HG02642 (cell line): Measurements from ENCODE around the gene DPH5.
"Not testable (repeated sequence)": the region's sequence is repeated elsewhere in the genome, so short reads cannot be mapped to it uniquely, and the experiment has no call there.

Source experiments
- ATAC-seq: cut with Tn5 transposase; IDR thresholded peaks from one replicate; pipeline ENCODE4 v1.9.1; 2021; ENCODE audit warnings: mild to moderate bottlenecking; ENCODE audit not compliant: unreplicated experiment, poor library complexity

The DPH5 gene, protein sequence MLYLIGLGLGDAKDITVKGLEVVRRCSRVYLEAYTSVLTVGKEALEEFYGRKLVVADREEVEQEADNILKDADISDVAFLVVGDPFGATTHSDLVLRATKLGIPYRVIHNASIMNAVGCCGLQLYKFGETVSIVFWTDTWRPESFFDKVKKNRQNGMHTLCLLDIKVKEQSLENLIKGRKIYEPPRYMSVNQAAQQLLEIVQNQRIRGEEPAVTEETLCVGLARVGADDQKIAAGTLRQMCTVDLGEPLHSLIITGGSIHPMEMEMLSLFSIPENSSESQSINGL

DNA sequence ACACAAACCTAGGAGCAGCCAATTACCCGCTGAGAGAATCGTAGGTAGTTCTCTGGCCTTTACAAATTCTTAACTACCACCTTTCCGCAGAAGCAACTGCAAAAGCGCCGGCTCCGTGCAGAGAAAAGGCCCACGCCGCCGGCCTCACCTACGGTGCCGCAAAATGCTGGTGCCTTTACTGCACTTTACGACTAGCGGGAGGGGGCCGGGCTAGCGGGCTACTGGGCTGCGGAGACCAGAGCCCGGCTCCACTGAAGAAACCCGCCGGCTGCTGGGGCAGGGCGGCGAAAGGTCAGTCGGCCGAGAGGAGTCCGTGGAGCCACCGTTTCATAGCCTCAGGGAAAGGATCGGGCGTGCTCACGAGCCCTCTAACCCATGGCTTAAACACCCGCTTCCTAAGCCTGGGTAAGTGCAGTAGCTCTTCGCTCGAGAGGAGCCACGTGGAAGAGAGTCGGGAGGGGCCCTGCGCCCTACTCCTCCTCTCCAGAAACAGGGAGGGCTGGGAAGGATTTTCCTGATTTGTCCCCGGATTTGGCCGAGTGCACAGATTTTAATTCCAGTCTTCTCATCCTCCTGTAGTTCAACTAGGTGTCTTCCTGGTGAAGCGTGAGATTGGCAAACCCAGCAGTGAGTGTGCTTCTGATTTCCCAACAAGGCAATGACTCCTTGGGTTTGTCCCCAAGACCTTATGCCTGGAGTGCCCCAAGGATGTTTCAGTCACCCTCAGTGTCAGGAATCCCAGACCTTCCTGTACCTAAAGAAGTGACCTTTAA lies at the start of gene DPH5:
Gene DPH5 (minus strand): TSS at position 128 of the 773 bp plus-strand sequence. CDS start 341 bp downstream, outside the sequence.
- peak; percentile 89 for ATAC-seq

DNA sequence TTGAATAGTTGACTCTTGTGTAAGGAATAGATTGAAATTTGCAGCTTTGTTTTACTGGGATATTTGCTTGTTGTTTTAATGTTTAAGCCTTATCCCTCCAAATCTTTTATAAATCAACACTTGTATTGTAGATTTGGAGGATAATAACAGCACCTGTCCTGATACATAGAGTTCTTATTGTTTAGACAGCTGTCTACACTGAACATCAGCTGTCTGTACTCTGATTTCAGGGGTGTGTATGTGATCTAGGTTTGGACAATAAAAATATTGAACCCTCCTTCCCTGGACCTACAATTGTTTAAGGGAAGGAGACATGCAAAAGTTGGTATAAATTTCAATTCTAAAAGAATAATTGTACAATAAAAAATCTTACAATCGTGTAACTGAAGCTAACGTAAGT lies 48.3 kb upstream of the DPH5 start:
- no peak for ATAC-seq

DNA sequence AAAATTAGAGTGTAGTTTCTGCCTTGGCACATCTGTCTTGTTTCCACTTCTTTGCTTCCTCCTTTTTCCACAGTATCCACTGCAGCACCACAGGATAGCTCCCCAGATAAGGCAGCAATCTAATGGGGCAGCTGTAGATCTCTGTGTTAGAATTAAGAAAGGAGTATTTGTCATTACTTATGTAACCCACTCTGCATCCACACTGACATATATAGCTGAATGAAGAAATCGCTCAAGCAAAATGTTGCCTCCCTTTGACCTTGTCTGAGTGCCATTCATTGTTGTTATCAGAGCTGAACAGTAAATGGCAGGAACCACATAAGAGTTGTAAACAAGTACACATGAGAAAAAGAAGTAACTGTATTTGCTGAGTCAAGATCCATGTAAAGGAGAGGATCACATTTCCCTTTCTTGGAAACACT lies 45.9 kb upstream of the DPH5 start:
- no peak for ATAC-seq

DNA sequence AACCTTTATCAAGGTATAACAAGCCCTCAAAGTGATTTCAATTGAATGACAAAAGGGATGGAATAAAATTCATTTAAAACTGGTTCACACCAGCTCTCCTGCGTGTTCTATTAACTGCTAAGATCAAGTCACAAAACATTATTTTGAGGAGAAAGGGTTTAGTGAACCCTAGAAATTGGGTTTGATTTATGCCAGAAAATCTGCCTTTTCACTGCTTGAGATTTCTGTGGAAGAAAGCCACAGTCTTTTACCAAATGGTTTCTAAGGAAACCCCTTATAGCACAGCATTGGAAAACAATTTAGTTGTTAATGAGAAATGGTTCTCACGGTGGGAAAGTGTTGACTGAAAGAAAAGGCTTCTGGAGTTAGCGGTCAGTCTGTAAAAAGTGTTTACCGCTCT lies 43.6 kb upstream of the DPH5 start:
- no peak for ATAC-seq

DNA sequence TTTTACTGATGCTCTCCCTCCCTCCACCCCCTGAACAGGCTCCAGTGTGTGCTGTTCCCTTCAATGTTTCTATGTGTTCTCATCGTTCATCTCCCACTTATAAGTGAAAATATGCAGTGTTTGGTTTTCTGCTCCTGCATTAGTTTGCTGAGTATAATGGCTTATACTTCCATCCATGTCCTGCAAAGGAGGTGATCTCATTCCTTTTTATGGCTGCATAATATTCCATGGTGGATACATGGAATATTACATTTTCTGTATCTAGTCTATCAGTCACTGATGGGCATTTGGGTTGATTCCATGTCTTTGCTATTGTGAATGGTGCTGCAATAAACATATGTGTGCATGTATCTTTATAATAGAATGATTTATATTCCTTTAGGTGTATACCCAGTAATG lies 41.4 kb upstream of the DPH5 start:
- ATAC-seq: not testable (repeated sequence)

DNA sequence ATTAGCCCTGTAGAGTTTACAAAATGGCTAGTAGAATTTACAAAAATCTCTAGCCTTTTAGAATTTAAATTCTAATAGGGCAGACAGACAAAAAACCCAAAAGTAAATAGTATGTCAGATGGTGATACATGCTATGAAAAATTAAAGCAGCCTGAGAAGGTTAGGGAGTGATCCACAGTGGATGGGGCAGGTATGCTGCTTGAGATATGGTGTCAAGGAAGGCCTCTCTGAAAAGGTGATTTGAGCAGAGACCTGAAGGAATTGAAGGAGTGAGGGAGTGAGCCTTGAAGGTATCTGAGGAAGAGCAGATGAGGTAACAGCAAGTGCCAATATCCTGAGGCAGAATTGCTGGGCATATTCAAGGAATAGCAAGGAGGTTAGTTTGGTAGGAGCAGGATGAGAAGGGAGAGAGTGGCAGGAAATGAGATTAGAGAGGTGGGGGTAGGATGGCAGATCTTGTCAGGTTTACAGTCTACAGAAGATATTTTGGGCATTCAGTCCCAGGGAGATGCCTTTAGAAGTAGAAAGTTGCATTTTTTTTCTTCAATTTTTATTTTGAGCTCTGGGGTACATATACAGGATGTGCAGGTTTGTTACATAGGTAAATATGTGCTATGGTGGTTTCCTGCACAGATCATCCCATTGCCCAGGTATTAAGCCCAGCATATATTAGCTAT lies 40.8 kb upstream of the DPH5 start:
- no peak for ATAC-seq

DNA sequence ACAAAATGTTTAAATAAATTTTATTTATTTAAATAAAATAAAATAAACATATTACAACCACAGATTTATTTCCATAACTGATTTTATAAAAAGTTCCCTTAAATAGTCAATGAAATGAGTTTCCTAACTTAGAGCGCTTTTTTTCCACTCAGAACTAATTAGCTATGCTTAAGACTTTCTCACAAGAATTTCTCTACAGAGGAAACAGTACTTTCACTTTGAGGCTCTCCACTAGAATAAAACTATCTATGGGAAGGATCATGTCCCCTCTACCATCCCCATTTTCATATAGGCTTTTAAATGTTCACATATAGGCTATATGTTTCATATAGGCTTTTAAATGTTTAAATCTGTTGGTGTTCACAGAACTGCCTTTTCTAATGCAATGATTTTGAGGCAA lies 40.0 kb upstream of the DPH5 start:
- peak; percentile 55 for ATAC-seq

DNA sequence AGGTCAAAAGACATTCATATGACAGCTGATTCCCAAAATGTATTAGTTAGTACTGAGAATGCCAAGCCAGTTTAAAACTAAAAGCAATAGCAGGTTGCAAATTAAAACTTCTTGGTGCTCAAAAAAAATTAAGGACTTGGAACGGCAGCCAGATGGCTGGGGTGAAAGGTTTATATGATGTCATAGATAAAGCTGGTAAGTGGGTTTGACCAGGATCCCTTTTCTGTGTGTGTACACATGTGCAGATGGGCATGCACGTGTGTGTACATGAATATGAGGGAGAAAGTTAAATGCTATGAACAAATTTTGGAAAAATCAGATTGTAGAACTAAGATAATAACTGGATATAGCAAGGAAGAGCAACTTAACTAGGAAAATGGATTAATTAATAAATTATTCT lies 39.1 kb upstream of the DPH5 start:
- ATAC-seq: no peak

DNA sequence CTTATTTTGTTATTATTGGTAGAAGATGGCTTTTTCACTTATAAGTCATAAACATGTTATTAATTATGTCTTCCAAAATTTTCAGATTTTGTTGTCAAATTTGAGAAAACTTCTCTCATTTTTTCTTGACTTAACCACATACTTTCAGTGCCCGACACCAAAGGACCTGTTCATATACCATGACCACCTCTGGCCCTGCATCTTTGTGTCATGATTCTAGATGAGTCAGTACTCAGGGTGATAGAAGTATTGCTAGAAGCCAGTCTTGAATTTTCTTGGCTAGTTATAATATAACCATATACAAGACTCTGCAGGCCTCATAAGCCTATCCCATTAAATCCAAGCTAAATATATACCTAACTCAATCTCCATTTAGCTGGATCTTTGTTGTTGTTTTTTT lies 35.4 kb upstream of the DPH5 start:
- ATAC-seq: peak; percentile 70

DNA sequence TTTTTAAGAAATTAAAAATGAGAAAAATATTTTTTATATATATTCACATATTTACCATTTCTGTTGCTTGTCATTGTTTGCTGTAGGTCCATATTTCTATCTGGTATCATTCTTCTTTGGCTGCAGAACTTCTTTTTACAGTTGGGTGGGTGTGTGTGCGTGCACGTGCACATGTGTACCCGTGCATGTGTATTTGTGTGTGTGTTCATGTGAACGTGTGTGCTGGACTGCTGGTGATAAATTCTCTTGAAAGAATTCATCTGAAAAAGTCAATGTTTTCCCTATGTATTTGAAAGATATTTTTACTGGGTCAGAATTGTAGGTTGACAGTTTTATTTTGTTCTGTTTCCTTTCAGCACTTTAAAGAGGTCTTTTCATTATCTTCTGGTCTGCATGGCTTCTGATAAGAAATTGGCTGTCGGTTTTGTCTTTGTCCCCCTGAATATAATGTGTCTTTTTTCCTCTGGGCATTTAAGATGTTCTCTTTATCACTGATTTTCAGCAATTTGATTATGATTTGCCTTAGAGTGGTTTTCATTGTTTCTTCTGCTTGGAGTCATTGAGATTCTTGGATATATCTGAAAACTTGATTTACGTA lies 34.5 kb upstream of the DPH5 start:
- ATAC-seq: no peak

DNA sequence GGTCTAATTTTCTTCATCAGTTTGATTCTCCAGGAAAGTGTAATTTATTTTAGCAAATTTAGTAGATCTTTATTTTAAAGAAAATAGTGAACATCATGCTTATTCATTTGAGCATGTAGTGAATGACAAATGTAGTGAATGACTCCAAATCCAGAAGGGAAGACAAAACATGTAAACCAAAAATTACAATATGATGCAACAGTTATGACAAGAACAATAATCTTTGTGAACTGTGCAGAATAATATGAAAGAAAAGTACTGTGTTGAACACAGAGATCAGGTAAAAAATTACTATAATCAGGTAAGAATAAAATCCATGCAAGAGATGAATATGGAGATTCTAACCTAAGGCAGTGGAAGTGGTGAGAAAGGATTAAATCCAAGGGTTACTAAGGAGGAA lies 30.0 kb upstream of the DPH5 start:
- ATAC-seq: no peak

DNA sequence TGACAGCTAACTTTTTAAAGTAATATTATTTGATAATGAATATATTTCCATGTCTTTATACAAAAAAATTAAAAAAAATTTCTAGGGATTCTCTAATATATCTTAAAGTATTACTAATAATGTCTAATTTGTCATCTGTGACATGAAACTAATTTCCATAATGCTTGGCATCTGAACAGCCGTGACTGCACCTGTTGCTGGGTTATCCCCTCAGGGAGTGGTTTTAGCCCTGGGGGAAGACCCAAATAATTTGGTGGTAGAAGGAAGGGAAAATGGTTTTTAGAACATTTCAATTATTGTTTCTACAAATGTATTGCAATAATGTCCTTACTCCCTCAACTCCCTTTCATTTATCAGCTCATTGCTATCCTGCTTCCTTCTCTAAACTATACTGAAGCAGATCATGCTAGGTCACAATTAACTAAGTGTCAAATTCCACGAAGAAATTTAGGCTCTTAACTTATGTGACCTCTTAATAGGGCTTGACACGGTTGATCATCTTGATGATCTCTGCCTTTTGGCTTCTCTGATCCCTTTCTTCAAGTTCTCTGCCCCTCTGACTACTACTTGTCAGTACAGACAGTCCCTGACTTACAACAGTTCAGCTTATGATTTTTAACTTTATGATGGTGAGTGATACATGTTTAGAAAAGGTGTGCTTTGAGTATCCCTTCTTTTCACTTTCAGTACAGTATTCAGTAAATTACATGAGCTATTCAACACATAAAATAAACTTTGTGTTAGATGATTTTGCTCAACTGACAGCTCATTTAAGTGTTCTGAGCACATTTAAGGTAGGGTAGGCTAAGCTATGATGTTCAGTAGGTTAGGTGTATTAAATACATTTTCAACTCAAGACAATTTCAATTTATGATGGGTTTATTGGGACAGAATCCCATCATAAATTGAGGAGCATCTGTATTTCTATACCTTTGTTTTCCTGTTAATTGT lies 26.4 kb upstream of the DPH5 start:
- ATAC-seq: peak; percentile 92

DNA sequence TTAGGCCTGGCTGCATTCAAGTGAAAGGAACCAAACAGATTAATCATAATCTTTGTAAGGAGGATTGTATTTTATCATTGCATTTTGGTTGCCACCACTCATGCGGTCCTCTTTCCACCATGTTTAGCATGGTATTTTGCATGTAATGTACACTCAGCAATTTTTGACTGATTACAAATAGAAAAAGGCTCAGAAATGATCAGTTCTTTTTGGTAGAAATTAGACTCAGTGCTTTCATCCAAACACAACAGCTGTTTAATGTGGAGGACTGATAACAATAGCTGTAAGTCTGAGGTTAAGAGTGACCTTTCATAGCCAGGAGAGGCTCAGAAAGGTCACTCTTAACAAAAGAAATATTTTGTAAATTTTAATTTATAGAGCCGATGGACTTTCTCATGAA lies 25.3 kb upstream of the DPH5 start:
- no peak for ATAC-seq

DNA sequence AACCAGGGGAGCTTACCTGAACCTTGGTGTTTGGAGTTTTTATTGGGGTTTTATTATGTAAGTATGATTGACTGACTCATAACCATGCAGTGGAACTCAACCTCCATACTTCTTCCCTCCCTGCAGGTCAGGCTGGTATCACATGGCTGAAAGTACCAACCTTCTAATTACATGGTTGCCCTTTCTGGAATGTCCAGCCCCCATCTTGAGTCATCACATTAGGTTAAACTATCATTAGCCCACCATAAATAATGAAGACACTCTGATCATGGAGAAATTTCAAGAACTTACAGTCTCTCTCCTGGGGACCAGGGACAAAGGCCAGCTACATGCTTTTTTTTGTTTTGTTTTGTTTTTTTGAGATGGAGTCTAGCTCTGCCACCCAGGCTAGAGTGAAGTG lies 19.2 kb upstream of the DPH5 start:
- ATAC-seq: no peak

DNA sequence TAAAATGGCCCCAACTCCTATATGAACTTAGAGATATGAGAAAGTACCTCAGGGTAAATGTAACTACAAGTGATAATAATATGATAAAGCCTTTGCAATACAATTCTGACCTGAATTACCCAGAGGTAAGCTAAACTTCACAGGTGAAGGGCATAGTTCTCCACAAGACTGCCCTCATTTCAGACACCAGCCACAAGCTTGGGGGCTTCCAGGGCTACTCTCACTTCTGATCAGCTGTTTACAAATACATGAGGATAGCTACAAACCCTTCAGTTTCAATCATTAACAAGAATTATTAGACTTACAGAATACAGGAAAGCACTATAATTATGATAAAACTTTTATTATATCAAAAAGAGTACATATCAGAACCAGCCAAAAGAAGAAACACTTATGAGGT lies 18.7 kb upstream of the DPH5 start:
- ATAC-seq: no peak

DNA sequence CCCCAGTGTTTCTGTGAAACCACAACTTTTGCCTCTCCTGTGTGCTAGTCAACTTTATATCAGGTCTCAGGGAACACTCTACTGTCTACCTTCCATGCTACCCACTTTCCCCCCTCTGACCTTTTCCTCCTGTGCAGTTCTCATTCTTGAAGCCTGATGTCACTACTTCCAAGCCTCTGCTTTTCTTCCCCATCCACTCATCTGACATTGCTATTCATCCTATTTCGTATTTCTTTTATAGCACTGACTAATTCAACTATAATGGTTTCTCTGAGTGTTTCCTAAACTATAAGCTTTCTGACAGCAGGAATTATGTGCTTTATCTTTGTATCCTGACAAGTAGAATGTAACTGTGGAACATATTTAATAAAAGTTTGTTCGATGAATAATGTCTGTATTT lies 18.2 kb upstream of the DPH5 start:
- ATAC-seq: no peak

DNA sequence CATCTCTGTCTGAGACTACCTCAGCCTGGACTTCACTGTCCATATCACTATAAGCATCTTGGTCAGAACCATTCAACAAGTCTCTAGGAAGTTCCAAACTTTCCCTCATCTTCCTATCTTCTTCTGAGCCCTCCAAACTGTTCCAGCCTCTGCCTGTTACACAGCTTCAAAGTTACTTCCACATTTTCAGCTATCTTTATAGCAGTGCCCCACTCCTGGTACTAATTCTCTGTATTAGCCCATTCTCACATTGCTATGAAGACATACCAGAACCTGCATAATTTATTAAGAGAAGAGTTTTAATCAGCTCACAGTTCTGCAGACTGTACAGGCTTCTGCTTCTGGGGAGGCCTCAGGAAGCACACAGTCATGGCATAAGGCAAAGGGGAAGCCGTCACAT lies 15.7 kb upstream of the DPH5 start:
- no peak for ATAC-seq

DNA sequence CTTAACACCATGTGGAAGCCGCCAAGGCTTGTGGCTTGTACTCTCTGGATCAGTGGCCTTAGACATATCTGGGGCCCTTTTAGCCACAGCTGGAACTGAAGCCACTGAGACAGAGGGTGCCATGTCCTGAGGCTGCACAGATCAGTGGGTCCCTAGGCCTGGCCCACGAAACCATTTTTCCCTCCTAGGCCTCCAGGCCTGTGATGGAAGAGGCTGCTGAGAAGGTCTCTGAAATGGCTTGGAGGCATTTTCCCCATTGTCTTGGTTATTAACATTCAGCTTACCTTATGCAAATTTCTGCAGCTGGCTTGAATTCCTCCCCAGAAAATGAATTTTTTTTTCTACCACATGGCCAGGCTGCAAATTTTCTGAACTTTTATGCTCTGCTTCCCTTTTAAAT lies 15.1 kb upstream of the DPH5 start:
- no peak for ATAC-seq

DNA sequence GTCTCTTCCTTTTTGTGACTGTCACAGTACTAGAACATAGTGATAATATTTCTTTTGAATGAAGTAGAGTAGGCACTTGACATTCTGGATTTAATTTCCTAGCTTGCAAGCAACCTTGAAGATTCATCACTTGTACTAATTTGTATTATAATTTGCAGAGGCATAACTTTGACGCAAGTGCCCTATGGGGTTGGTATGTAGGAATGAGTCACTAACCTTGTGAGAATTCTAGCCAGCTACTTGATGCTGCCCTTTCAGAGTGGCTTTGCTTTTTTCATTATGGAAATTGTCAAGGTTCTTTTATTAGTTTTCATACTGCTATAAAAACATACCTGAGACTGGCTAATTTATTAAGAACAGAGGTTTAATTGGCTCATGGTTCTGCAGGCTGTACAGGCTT lies 13.7 kb upstream of the DPH5 start:
- ATAC-seq: no peak

DNA sequence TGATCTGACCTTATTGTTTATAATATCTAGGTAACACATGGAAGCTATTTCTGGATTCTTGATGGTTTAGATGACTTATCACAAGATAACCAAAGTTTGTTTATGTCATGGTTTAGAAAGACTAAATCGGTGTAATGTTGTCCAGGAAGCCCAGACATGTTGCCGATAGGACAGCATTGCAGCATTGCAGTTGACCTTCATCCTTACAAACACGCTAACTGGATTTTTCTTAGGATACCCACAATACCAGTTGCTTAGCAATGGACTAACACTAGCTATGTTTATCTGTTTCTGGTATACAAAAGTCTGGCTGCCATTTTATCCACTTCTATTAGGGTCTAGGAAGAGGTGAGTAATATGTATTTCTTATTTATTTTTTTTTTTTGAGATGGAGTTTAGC lies 11.7 kb upstream of the DPH5 start:
- ATAC-seq: no peak
